Activated CD4-positive, CD25-positive, alpha-beta regulatory T cell treated with anti-CD3 and anti-CD28 coated beads, Interleukin-2, amount 50 U/mL, for 72 hours (primary cell): ENCODE measurements around the gene JAG2.

Experiments
- DNase-seq: peaks from one replicate; pipeline ENCODE4 v3.0.0; 2021

JAG2 gene

GRCh38 chr14:105168496-105168978 is at the start of gene JAG2:
TSS of gene JAG2 (minus strand) at chr14:105168776. CDS start at chr14:105168420, 356 bp downstream.
- no peak for DNase-seq

- DNase-seq: no peak
Measured at GRCh38 chr14:105217774-105218173, 49.2 kb upstream of the JAG2 start.

GRCh38 chr14:105216490-105217247 is 48.1 kb upstream of the JAG2 start:
- no peak for DNase-seq

GRCh38 chr14:105215602-105216001 is 47.0 kb upstream of the JAG2 start:
- DNase-seq: no peak

- no peak for DNase-seq
Measured at GRCh38 chr14:105214324-105214915, 45.8 kb upstream of the JAG2 start.

- no peak for DNase-seq
Measured at GRCh38 chr14:105213361-105213760, 44.8 kb upstream of the JAG2 start.

DNA sequence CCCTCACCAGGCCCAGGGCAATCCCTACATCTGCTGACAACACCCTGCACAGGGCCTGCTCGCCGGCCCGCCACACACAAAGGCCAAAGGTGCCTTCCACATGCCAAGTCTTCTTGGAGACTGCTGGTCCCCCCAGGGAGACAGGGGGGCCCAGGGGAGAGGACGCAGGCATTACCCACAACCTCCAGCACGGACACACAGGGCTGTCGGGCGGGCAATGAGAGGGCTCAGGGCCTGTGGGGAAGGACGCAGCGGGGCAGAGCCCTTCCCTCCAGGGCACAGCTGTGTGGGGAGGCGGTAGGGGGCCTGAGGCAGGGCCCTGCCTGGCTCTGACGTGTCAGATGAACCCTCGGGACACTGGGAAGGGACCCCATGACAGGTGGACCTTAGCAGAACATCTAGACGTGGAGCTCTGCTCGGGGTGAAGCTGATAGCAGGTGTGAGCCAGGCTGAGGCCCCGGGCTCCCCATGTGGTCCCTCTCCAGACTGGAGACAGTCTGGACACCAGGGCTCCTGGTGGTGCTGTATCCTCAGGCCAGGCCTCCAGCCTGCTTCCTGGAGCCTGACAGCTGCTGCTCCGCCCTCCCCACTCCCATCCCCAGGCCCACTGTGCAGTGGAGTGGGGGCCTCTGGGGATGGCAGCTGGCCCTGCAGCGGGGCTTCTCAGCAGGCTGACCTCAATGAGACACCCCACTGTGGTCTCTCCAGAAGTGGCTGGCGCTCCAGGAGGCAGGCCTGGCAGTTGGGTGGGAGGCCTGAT is 44.1 kb upstream of the JAG2 start:
- no peak for DNase-seq

GRCh38 chr14:105211758-105212089 is 43.1 kb upstream of the JAG2 start:
- no peak for DNase-seq

GRCh38 chr14:105211086-105211757 is 42.6 kb upstream of the JAG2 start:
- DNase-seq: no peak

DNA sequence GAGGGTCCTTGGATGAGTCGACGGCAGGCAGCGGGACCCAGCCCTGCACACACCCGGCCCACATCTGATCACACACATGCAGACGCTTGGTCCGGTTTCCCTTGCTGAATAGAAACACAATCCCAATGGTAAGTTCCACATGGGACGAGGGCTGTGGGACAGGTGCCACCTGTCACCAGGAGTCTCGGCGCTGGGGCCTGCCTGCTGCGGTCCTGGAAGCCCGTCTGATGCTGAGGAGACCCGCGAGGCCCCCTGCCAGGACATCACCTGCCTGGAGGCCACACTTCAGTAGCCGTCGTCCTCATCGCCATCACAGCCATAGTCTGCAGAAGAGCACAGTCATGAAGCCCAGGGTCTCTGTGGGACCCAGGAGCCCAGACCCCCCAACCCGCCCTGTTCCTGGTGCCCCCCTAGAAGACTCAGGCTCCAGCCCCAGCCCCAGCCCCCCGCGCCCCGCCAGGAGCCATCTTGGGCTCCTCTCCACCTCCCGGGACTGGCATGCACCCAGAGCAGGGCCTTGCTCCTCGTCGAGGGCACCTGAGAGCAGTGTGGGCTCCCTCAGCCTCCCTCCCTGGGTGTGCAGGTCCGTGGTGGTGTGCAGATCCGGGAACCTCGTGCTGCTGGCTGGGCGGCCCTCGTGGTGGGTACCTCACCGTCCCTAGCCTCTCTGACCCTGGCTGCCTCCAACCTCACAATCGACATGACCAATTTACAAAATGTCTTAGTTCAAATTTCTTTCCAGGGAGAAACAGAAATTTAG is 41.9 kb upstream of the JAG2 start:
- DNase-seq: no peak

DNA sequence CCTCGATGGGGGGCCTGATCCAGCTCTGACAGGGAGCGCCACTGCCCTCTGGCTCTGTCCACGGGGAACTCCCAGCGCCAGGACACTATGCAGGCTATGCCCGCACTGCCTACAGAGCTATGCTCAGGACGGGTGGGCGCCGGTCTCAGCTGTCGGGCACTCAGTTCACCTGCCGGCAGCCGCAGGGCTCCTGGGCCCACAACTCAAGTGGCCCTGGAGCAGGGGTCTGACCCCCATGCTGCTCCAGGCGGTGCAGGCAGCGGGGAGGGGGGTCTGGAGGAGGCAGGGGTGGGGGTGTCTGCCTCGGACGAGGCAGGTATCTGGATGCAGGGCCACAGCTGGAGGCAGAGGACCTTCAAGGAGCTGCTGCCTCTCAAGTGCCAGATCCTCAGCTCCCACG is 41.1 kb upstream of the JAG2 start:
- DNase-seq: no peak

- DNase-seq: no peak
Measured at GRCh38 chr14:105209091-105209490, 40.5 kb upstream of the JAG2 start.

- no peak for DNase-seq
Measured at GRCh38 chr14:105208738-105209075, 40.1 kb upstream of the JAG2 start.

GRCh38 chr14:105207996-105208737 is 39.6 kb upstream of the JAG2 start:
- no peak for DNase-seq

DNA sequence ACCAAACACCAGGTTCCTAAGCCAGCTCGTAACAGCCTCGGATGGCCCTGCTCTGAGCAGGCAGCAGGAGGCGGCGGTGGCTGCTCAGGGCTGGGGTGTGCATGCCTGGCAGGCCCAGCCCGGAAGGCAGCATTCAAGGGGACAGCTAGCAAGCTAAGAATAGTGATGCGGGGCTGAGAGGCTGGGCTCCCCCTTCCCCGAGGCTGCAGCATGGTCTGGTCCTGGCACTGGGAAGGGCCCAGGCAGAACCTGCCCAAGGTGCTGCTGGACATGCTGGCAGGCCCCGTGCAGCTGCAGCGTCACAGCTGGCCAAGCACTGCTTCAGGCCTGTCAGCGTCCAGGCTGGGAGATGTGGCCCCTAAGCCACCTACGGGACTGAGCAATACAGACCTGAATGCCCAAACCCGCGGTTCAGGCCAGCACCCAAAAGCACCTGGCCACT is 38.9 kb upstream of the JAG2 start:
- DNase-seq: no peak

- no peak for DNase-seq
Measured at GRCh38 chr14:105206873-105207272, 38.3 kb upstream of the JAG2 start.

DNA sequence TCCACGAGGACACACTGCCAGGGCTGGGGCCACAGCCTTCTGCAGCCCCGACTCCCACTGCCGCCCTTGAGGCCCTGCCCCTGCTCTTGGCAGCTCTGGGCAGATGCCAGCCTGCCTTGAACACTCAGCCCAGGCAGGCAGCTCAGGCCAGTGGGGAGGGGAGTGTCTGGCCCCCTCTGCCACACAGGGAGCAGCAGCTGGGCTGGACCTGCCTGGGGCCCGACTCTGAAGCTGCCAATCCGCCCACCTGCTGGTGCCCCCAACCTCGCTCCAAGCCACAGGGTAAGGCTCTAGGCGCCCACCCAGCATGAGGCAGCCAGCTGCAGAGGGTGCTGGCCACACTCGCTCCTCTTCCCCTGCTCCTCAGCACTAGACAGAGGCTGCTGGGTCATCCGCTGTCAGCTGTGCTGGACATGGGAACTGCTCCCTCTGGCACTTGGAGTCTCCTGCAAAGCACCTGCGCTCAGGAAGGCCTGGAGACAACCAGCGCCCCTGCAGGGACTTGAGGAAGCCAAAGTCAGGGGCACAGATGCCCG is 37.2 kb upstream of the JAG2 start:
- DNase-seq: no peak

- no peak for DNase-seq
Measured at GRCh38 chr14:105204931-105205672, 36.5 kb upstream of the JAG2 start.

GRCh38 chr14:105204206-105204930 is 35.8 kb upstream of the JAG2 start:
- no peak for DNase-seq

DNA sequence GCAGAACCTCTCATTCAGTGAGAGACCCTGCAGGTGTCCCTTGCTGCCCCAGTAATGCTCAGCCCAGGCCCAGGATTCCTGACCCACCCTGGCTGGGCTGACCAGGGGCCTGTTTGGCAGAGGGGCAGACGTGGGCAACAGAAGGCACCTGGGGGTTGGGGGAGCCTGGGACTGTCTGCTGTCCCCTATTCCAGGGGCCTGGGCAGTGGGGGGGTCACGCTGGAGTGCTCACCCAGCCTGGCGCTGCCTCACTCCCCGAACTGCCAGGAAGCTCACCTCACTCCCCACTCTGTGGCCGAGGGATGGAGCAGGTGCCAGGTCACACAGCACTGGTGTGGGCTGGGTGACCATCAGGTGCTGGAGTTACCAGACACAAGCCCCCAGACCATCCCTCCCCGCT is 35.1 kb upstream of the JAG2 start:
- no peak for DNase-seq
